SK-N-SH (cell line): ENCODE data around the gene CFAP20DC. TPM values are rescaled to one million over a fixed set of nuclear protein-coding genes. Genes with fewer than 3 reads are reported as not detected.
"Not testable (repeated sequence)": the region's sequence is repeated elsewhere in the genome, so short reads cannot be mapped to it uniquely, and the experiment has no call there.

Experiments
- CTCF ChIA-PET: fragments of 300-600, 350-600 bp; formaldehyde crosslinking; extraction: SDS; loops from one replicate; lab custom pipeline; 2021; lab: Yijun Ruan, JAX
- POLR2A ChIA-PET: fragments of 350-600 bp; sonication (Branson Sonifier 250); formaldehyde crosslinking; extraction: SDS; loops from one replicate; lab custom pipeline; 2020; ENCODE audit warnings: antibody characterized with exemption, inconsistent platforms; lab: Yijun Ruan, JAX
- DNase-seq: peaks from one replicate; pipeline ENCODE4 v3.0.0; 2012
- H2AFZ ChIP-seq: fragments of 200-600 bp; sonication (generic); 2 replicates; pipeline ENCODE4 v1.8.1; 2016; ENCODE audit warnings: antibody characterized with exemption, mild to moderate bottlenecking, low read depth
- H3F3A ChIP-seq: fragments of 200-600 bp; sonication (generic); replicated peaks from 2 replicates; pipeline ENCODE3; 2016; ENCODE audit warnings: antibody characterized with exemption, mild to moderate bottlenecking; ENCODE audit not compliant: insufficient read depth
- H3K27ac ChIP-seq, 2 experiments: fragments of 200-500 bp in 1 of 2; fragments of 200-600 bp in 1 of 2; sonication (Bioruptor generic) in 1 of 2; sonication (generic), shearing (Covaris generic) in 1 of 2; 2 replicates each; pipeline versions ENCODE4 v1.5.1 to v1.6.1; 2014 to 2016; ENCODE audit warnings: low read depth in 2 of 2, inconsistent platforms in 1 of 2, low read length in 1 of 2, mild to moderate bottlenecking in 1 of 2, mixed read lengths in 1 of 2
- H3K27me3 ChIP-seq: fragments of 200-600 bp; sonication (generic), shearing (Covaris generic); 2 replicates; pipeline ENCODE4 v1.6.1; 2016; ENCODE audit warnings: mixed run types; ENCODE audit not compliant: insufficient read depth
- H3K36me3 ChIP-seq, 2 experiments: fragments of 200-500 bp in 1 of 2; fragments of 200-600 bp in 1 of 2; sonication (Bioruptor generic) in 1 of 2; sonication (generic) in 1 of 2; replicated peaks in 1 of 2; 2 replicates each; pipeline versions ENCODE3 to v1.5.1; 2014 to 2016; ENCODE audit warnings: low read length in 1 of 2, mild to moderate bottlenecking in 1 of 2; ENCODE audit not compliant: insufficient read depth in 2 of 2, control insufficient read depth in 1 of 2
- H3K4me1 ChIP-seq, 2 experiments: fragments of 200-500 bp in 1 of 2; fragments of 200-600 bp in 1 of 2; sonication (Bioruptor generic) in 1 of 2; sonication (generic), shearing (Covaris generic) in 1 of 2; 2 replicates each; pipeline versions ENCODE4 v1.5.1 to v1.6.1; 2014 to 2016; ENCODE audit warnings: low read depth in 1 of 2, low read length in 1 of 2, mixed run types in 1 of 2; ENCODE audit not compliant: insufficient read depth in 2 of 2, control insufficient read depth in 1 of 2
- H3K4me2 ChIP-seq: fragments of 200-600 bp; sonication (generic), shearing (Covaris generic); 2 replicates; pipeline ENCODE4 v1.6.1; 2017; ENCODE audit warnings: mixed run types
- H3K4me3 ChIP-seq, 2 experiments: fragments of 200-500 bp in 1 of 2; fragments of 200-600 bp in 1 of 2; sonication (Bioruptor generic) in 1 of 2; sonication (generic), shearing (Covaris generic) in 1 of 2; 2 replicates each; pipeline versions ENCODE4 v1.5.1 to v1.8.1; 2014 to 2016; ENCODE audit warnings: low read depth in 2 of 2, inconsistent platforms in 1 of 2, low read length in 1 of 2, mild to moderate bottlenecking in 1 of 2, mixed read lengths in 1 of 2, moderate library complexity in 1 of 2
- H3K79me2 ChIP-seq: fragments of 200-600 bp; sonication (generic); 2 replicates; pipeline ENCODE4 v1.8.1; 2017; ENCODE audit warnings: mild to moderate bottlenecking; ENCODE audit not compliant: insufficient read depth
- H3K9ac ChIP-seq: fragments of 200-600 bp; sonication (generic); 2 replicates; pipeline ENCODE4 v1.6.1; 2017; ENCODE audit warnings: mixed run types
- H3K9me2 ChIP-seq: fragments of 200-600 bp; sonication (generic); 2 replicates; pipeline ENCODE4 v1.6.1; 2017; ENCODE audit warnings: mixed run types
- H3K9me3 ChIP-seq: fragments of 200-600 bp; sonication (generic); 2 replicates; pipeline ENCODE4 v1.6.1; 2017; ENCODE audit warnings: mixed run types, mild to moderate bottlenecking, moderate library complexity
- H4K20me1 ChIP-seq: fragments of 200-600 bp; sonication (generic); 2 replicates; pipeline ENCODE4 v1.6.1; 2017; ENCODE audit warnings: mild to moderate bottlenecking, mixed run types; ENCODE audit not compliant: insufficient read depth
- CHD2 ChIP-seq: fragments of 150-350 bp; IDR thresholded peaks from 2 replicates; pipeline ENCODE4 v1.6.1; 2018; ENCODE audit warnings: low read length; ENCODE audit not compliant: partially characterized antibody
- CTCF ChIP-seq: fragments of 200-600 bp; sonication (generic); IDR thresholded peaks from 2 replicates; pipeline ENCODE4 v1.6.1; 2017; ENCODE audit warnings: antibody characterized with exemption, mild to moderate bottlenecking, moderate library complexity
- GATA2 ChIP-seq: sonication (generic); formaldehyde crosslinking; IDR thresholded peaks from 2 replicates; pipeline ENCODE4 v1.5.0; 2020; ENCODE audit warnings: mild to moderate bottlenecking, missing genetic modification reagents
- IRF3 ChIP-seq: fragments of 150-350 bp; IDR thresholded peaks from 2 replicates; pipeline ENCODE4 v1.6.1; 2016; ENCODE audit warnings: mild to moderate bottlenecking, low read depth, low read length
- MEF2A ChIP-seq: IDR thresholded peaks from 2 replicates; pipeline ENCODE4 v1.4.0; 2012; ENCODE audit warnings: low read depth, borderline replicate concordance
- MXI1 ChIP-seq: IDR thresholded peaks from 2 replicates; pipeline ENCODE4 v1.6.1; 2012; ENCODE audit warnings: mild to moderate bottlenecking, low read depth, low read length, improper control_type of control experiment
- NFIC ChIP-seq: IDR thresholded peaks from 2 replicates; pipeline ENCODE4 v1.4.0; 2012; ENCODE audit warnings: borderline replicate concordance
- RCOR1 ChIP-seq: fragments of 150-350 bp; IDR thresholded peaks from 2 replicates; pipeline ENCODE4 v1.6.1; 2017; ENCODE audit warnings: antibody characterized with exemption, low read length
- RXRA ChIP-seq: IDR thresholded peaks from 2 replicates; pipeline ENCODE4 v1.4.0; 2012; ENCODE audit warnings: low read depth, mild to moderate bottlenecking, borderline replicate concordance
- TEAD4 ChIP-seq: IDR thresholded peaks from 2 replicates; pipeline ENCODE4 v1.4.0; 2012; ENCODE audit warnings: mild to moderate bottlenecking, borderline replicate concordance; ENCODE audit not compliant: insufficient read depth
- YY1 ChIP-seq: IDR thresholded peaks from 2 replicates; pipeline ENCODE4 v1.4.0; 2012; ENCODE audit warnings: low read depth, mild to moderate bottlenecking
- WGBS: methylation state at CpG from one replicate; pipeline ENCODE4 v1.1.6; 2017; ENCODE audit warnings: low lambda C conversion rate; 5-methylcytosine and 5-hydroxymethylcytosine counted together
- polyA plus RNA-seq, 3 experiments: library from polyadenylated mRNA; depleted of rRNA; stranded (reverse); fragments of >200 nt; gene quantifications; 2 replicates each; pipeline ENCODE4 v1.2.3, GENCODE V29; 2012

CFAP20DC gene
- polyA plus RNA-seq, 1 of the 3 experiments (the other 2 are of a cell fraction), result 1.8 TPM

- no peak overlapping the region for H3K9ac ChIP-seq
- no peak for TF ChIP-seq RXRA
- TF ChIP-seq NFIC, result no peak
- no peak for TF ChIP-seq GATA2
- TF ChIP-seq YY1, result no peak
- TF ChIP-seq CTCF, result no peak
- no peak for TF ChIP-seq TEAD4
- no peak for TF ChIP-seq MXI1
- no peak for TF ChIP-seq MEF2A
- TF ChIP-seq CHD2, result no peak
Measured at GRCh38 chr3:58898513-58898912, 151.3 kb downstream of the CFAP20DC start.

GRCh38 chr3:58897646-58898045 lies 152.2 kb downstream of the CFAP20DC start:
- no peak overlapping the region for H2AFZ ChIP-seq
- WGBS, result 86% methylated on average over 4 of the region's 4 CpGs
- POLR2A ChIA-PET, result no interaction called here

More at GRCh38 chr3:58898513-58898912, 151.3 kb downstream of the CFAP20DC start:
- no peak for DNase-seq
- 85% methylated on average over 2 of the region's 2 CpGs for WGBS
- Histone ChIP-seq H3K27ac (no peak overlapping the region), H3K4me1 (peaks cover 0 to 14% of the 10 kb centered on the region in 2 experiments; a peak in 2 of 4 replicates), H3K27me3 (no peaks in the 10 kb centered on the region), H3K4me3 (no peak overlapping the region), H2AFZ (no peak overlapping the region), H3K36me3 (no peaks in the 10 kb centered on the region), H3F3A (no peaks in the 10 kb centered on the region), H4K20me1 (no peaks in the 10 kb centered on the region), H3K79me2 (no peaks in the 10 kb centered on the region), H3K4me2 (no peak overlapping the region), H3K9me3 (no peaks in the 10 kb centered on the region), H3K9me2 (no peaks in the 10 kb centered on the region)
- ChIA-PET POLR2A (no interaction called here), CTCF (no interaction called here)

GRCh38 chr3:58895678-58896077 lies 154.1 kb downstream of the CFAP20DC start:
- H3K79me2 ChIP-seq, CTCF ChIA-PET: not testable (repeated sequence)

More at GRCh38 chr3:58897646-58898045, 152.2 kb downstream of the CFAP20DC start:
- CTCF ChIA-PET, result no interaction called here
- DNase-seq, result no peak
- peaks cover 0 to 14% of the 10 kb centered on the region in 2 experiments; a peak in 2 of 4 replicates for H3K4me1 ChIP-seq
- H4K20me1 ChIP-seq, result no peaks in the 10 kb centered on the region
- H3K9me3 ChIP-seq, result no peaks in the 10 kb centered on the region
- H3K27ac ChIP-seq, result no peak overlapping the region
- no peak overlapping the region for H3K4me3 ChIP-seq
- no peak overlapping the region for H3K4me2 ChIP-seq
- H3K9ac ChIP-seq, result no peak overlapping the region
- no peaks in the 10 kb centered on the region for H3K79me2 ChIP-seq
- H3F3A ChIP-seq, result no peaks in the 10 kb centered on the region
- no peaks in the 10 kb centered on the region for H3K27me3 ChIP-seq
- H3K36me3 ChIP-seq, result no peaks in the 10 kb centered on the region
- no peaks in the 10 kb centered on the region for H3K9me2 ChIP-seq
- TF ChIP-seq RCOR1 (no peak), CTCF (no peak), IRF3 (no peak)

GRCh38 chr3:58892526-58892925 lies 157.3 kb downstream of the CFAP20DC start:
- H3K4me3 ChIP-seq, H3K9me3 ChIP-seq, H3F3A ChIP-seq, POLR2A ChIA-PET, H3K36me3 ChIP-seq, H3K27ac ChIP-seq, H3K27me3 ChIP-seq, H3K79me2 ChIP-seq, H2AFZ ChIP-seq, H3K9me2 ChIP-seq, H3K4me2 ChIP-seq, H4K20me1 ChIP-seq, H3K4me1 ChIP-seq, H3K9ac ChIP-seq, DNase-seq: not testable (repeated sequence)
- 83% methylated on average over 2 of the region's 2 CpGs for WGBS
- CTCF ChIA-PET, result interaction anchor here (0.6 kb wide), 1 partner anchor 120 kb away, joined by 3 read pairs; no protein-coding TSS in a partner anchor

More at GRCh38 chr3:58895678-58896077, 154.1 kb downstream of the CFAP20DC start:
- H2AFZ ChIP-seq, H3F3A ChIP-seq, DNase-seq, H3K36me3 ChIP-seq, H3K9ac ChIP-seq, POLR2A ChIA-PET, H3K4me3 ChIP-seq, H3K27me3 ChIP-seq, H3K27ac ChIP-seq, H3K9me2 ChIP-seq, H3K4me2 ChIP-seq, H3K9me3 ChIP-seq, H4K20me1 ChIP-seq: not testable (repeated sequence)
- H3K4me1 ChIP-seq, result peaks cover 0 to 14% of the 10 kb centered on the region in 2 experiments; a peak in 2 of 4 replicates
- WGBS, result 82% methylated on average over 5 of the region's 5 CpGs
